Measurements from ENCODE around the gene RBMS3.

DNA sequence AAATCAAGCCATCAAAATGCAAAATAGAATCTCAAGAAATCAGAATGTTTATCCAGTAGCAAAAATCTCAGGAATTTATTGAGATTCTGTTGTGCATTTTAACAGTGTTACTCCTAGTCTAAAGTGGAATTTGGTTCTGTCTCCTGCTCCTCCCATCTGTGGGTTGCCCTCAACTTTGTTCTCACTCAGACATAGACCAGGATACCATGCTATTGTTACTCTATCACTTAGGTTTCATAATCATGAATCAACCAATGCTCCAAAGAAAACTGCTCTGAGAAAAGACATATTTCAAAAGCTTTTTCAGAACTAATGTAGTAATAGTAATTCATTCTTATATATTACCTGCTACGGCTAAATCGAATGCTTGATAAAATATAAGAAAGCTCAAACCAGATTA lies 274.7 kb downstream of the RBMS3 start:
- TF ChIP-seq EP300 (IDR thresholded peaks at IDR 0.05) (no peak), CTCF (IDR thresholded peaks at IDR 0.05) (no peak)
